HepG2 (cell line): Measurements from ENCODE around the gene TRIM31. TPM values are rescaled to one million over a fixed set of nuclear protein-coding genes. Genes with fewer than 3 reads are reported as not detected.
A peak's percentile ranks its signal among the peaks of the same experiment; 100 is the strongest.

Experiments
- ATAC-seq: fragments of 200-7000 bp; cut with Tn5 transposase; 3 replicates; pipeline ENCODE4 v1.9.1; 2020; ENCODE audit warnings: mild to moderate bottlenecking, moderate library complexity
- BruUV-seq: library from RNA; stranded (reverse); fragments of 400-500 nt; replicated peaks from 2 replicates; lab custom pipeline; 2021; lab: Mats Ljungman, UMichigan
- CTCF ChIA-PET: fragments of 300-600 bp; formaldehyde crosslinking; extraction: SDS; loops from one replicate; lab custom pipeline; 2021; ENCODE audit warnings: low total read pairs, inconsistent platforms, low intra/inter-chr PET ratio; lab: Yijun Ruan, JAX
- POLR2A ChIA-PET: fragments of 350-600 bp; sonication (Branson Sonifier 250); formaldehyde crosslinking; loops from one replicate; lab custom pipeline; 2020; ENCODE audit warnings: antibody characterized with exemption, inconsistent platforms; lab: Yijun Ruan, JAX
- DNase-seq: peaks from one replicate; pipeline ENCODE4 v3.0.0-alpha.2; 2015; ENCODE audit warnings: low spot score
- FAIRE-seq: peaks from 3 replicates; lab custom pipeline; 2011; peaks lifted over from hg19 to GRCh38; lab: Jason Lieb, UNC
- H2AFZ ChIP-seq: one replicate; pipeline ENCODE4 v1.6.1; 2011; ENCODE audit warnings: low read length, inconsistent platforms
- H3K27ac ChIP-seq: fragments of 300-600 bp; 3 replicates; pipeline ENCODE4 v1.8.0; 2011; ENCODE audit warnings: mixed run types, mild to moderate bottlenecking, mixed read lengths, low read length, inconsistent platforms; ENCODE audit not compliant: insufficient read depth; ENCODE audit errors: extremely low read length
- H3K27me3 ChIP-seq, 2 experiments: fragments of 200-600 bp in 1 of 2; 2 replicates in 1 of 2; 3 replicates in 1 of 2; pipeline versions ENCODE4 v1.6.0 to v1.8.0; 2011; ENCODE audit warnings: low read length in 2 of 2, mild to moderate bottlenecking in 2 of 2, moderate library complexity in 2 of 2, inconsistent platforms in 1 of 2; ENCODE audit not compliant: insufficient read depth in 2 of 2, control insufficient read depth in 1 of 2
- H3K36me3 ChIP-seq, 2 experiments: fragments of 200-600 bp in 1 of 2; replicated peaks in 1 of 2; 2 replicates in 1 of 2; 3 replicates in 1 of 2; pipeline versions ENCODE4 v1.5.1 to v1.8.0; 2011; ENCODE audit warnings: low read length in 2 of 2, inconsistent platforms in 1 of 2; ENCODE audit not compliant: insufficient read depth in 2 of 2, control insufficient read depth in 1 of 2
- H3K4me1 ChIP-seq: 2 replicates; pipeline ENCODE4 v1.5.1; 2012; ENCODE audit warnings: low read length, inconsistent platforms; ENCODE audit not compliant: insufficient read depth
- H3K4me2 ChIP-seq: 2 replicates; pipeline ENCODE4 v1.6.0; 2011; ENCODE audit warnings: low read depth, low read length, inconsistent platforms
- H3K4me3 ChIP-seq, 3 experiments: fragments of 200-600 bp in 1 of 3; sonication (generic), shearing (Covaris generic) in 1 of 3; replicated peaks in 1 of 3; 2 replicates each; pipeline ENCODE4 v1.5.1; 2011 to 2016; ENCODE audit warnings: low read length in 3 of 3, inconsistent platforms in 2 of 3, low read depth in 2 of 3, mild to moderate bottlenecking in 2 of 3, control low read depth in 1 of 3, mixed read lengths in 1 of 3; ENCODE audit not compliant: insufficient read depth in 1 of 3
- H3K79me2 ChIP-seq: one replicate; pipeline ENCODE4 v1.6.1; 2011; ENCODE audit warnings: low read length, inconsistent platforms; ENCODE audit not compliant: insufficient read depth
- H3K9ac ChIP-seq: 2 replicates; pipeline ENCODE4 v1.6.0; 2011; ENCODE audit warnings: mild to moderate bottlenecking, low read depth, low read length, inconsistent platforms; ENCODE audit not compliant: insufficient read depth
- H3K9me3 ChIP-seq: 2 replicates; pipeline ENCODE4 v1.5.1; 2012; ENCODE audit warnings: mild to moderate bottlenecking, low read length
- H4K20me1 ChIP-seq: 2 replicates; pipeline ENCODE4 v1.6.0; 2011; ENCODE audit warnings: inconsistent platforms, mild to moderate bottlenecking, low read length, moderate library complexity; ENCODE audit not compliant: insufficient read depth
- CEBPB ChIP-seq: IDR thresholded peaks from 2 replicates; pipeline ENCODE4 v1.6.1; 2011; ENCODE audit warnings: low read depth, low read length, improper control_type of control experiment, borderline replicate concordance
- CTCF ChIP-seq: sonication (generic); formaldehyde crosslinking; IDR thresholded peaks from 2 replicates; pipeline ENCODE4 v1.5.0; 2020; ENCODE audit warnings: mild to moderate bottlenecking, missing genetic modification reagents, moderate library complexity
- PAF1 ChIP-seq: IDR thresholded peaks from 2 replicates; pipeline ENCODE4 v1.6.1; 2016; ENCODE audit warnings: missing genetic modification reagents, missing compliant biosample characterization
- ZFX ChIP-seq: sonication (generic); formaldehyde crosslinking; IDR thresholded peaks from 2 replicates; pipeline ENCODE4 v1.4.0; 2020; ENCODE audit warnings: mild to moderate bottlenecking, low read depth, missing genetic modification reagents, moderate library complexity
- WGBS: methylation state at CpG from one replicate; pipeline ENCODE4 v1.1.6; 2017; ENCODE audit warnings: low lambda C conversion rate; 5-methylcytosine and 5-hydroxymethylcytosine counted together
- in situ Hi-C: cut with HindIII; loops from 2 replicates; pipeline ENCODE4 v1.10.0; 2017; ENCODE audit warnings: low pct_unique_long_range_greater_than_20kb; ENCODE audit not compliant: extremely low pct_ligation_motif_present
- intact Hi-C: fragments of 100-400 bp; cut with micrococcal nuclease; formaldehyde crosslinking; loops from one replicate; pipeline ENCODE4 v1.10.0; 2022; ENCODE audit not compliant: unreplicated experiment
- polyA plus RNA-seq, 8 experiments: library from polyadenylated mRNA; depleted of rRNA in 3 of 8; stranded (reverse) in 7 of 8; unstranded in 1 of 8; fragments of >200 nt; fragmentation: Illumina TruSeq in 4 of 8; extraction: Trizol in 4 of 8; gene quantifications; 2 replicates each; pipeline versions ENCODE4 v1.2.1 to v1.2.3, GENCODE V29; 2011 to 2016; ENCODE audit warnings: low read depth in 4 of 8, missing spikeins in 1 of 8, mixed read lengths in 1 of 8; ENCODE audit not compliant: insufficient read depth in 1 of 8
- total RNA-seq, 5 experiments: library from RNA; depleted of rRNA; stranded (reverse); fragments of >200 nt; fragmentation: Illumina TruSeq; extraction: Trizol; gene quantifications; 2 replicates each; pipeline ENCODE4 v1.2.3, GENCODE V29; 2016; ENCODE audit warnings: low read depth in 1 of 5
- TF ChIP-seq, protein P1 (sequence below): sonication (generic); formaldehyde crosslinking; conservative IDR thresholded peaks from 2 replicates; pipeline ENCODE4 v1.4.0; 2020; ENCODE audit warnings: missing genetic modification reagents

Gene TRIM31
- total and polyA plus RNA-seq, 2 of the 13 experiments (the other 11 are each of a cell fraction or from before 2014, with no cell fraction given) = 0.13 to 0.51 TPM

- in situ Hi-C loops (no loop called here), intact Hi-C loops (loop anchor here (1.0 kb wide), 1 partner anchor 21 kb away; no protein-coding TSS in a partner anchor)
- Histone ChIP-seq H3K36me3 (no peaks in the 10 kb centered on the region), H3K27me3 (no peaks in the 10 kb centered on the region; a peak in 1 of 5 replicates), H3K79me2 (no peaks in the 10 kb centered on the region), H3K27ac (no peak overlapping the region)
- no peak for ATAC-seq
- POLR2A ChIA-PET = interaction anchor here (0.6 kb wide), 1 partner anchor 53 kb away, joined by 3 read pairs; no protein-coding TSS in a partner anchor
- TF ChIP-seq CTCF (CRISPR knock-in tag) (0 out of 2 replicates have a peak, but pooled peaks have one; percentile 12), CEBPB (no peak)
- TF ChIP-seq, all 625 proteins: peak for 1
- H2AFZ ChIP-seq = no peak overlapping the region
- peak; percentile 47 for FAIRE-seq
- H3K4me2 ChIP-seq = no peak overlapping the region
- H3K9ac ChIP-seq = no peak overlapping the region
- H4K20me1 ChIP-seq = no peaks in the 10 kb centered on the region
- WGBS = 21% methylated on average over 3 of the region's 3 CpGs
- BruUV-seq = no TSS peak
- peaks cover 56% of the 10 kb centered on the region for H3K4me1 ChIP-seq
- no peak overlapping the region for H3K4me3 ChIP-seq
- no peaks in the 10 kb centered on the region for H3K9me3 ChIP-seq
- CTCF ChIA-PET = interaction anchor here (1.8 kb wide), 1 partner anchor 21 kb away, joined by 6 read pairs; no protein-coding TSS in a partner anchor
- no peak for DNase-seq
These were observed 36.3 kb upstream of the TRIM31 start for GRCh38 chr6:30149234-30149633.

GRCh38 chr6:30147096-30147495 is 34.2 kb upstream of the TRIM31 start:
- no peak overlapping the region for H3K4me2 ChIP-seq
- H3K9ac ChIP-seq = no peak overlapping the region
- intact Hi-C loops (no loop called here), in situ Hi-C loops (no loop called here)
- ChIA-PET CTCF (no interaction called here), POLR2A (interaction anchor here (1.1 kb wide), 1 partner anchor 13 kb away, joined by 4 read pairs; no protein-coding TSS in a partner anchor)
- H2AFZ ChIP-seq = no peak overlapping the region
- no peak for DNase-seq
- no peak for TF ChIP-seq PAF1 (CRISPR knock-in tag)
- TF ChIP-seq ZFX = 0 out of 2 replicates have a peak, but pooled peaks have one; percentile 16
- TF ChIP-seq, protein P1, sequence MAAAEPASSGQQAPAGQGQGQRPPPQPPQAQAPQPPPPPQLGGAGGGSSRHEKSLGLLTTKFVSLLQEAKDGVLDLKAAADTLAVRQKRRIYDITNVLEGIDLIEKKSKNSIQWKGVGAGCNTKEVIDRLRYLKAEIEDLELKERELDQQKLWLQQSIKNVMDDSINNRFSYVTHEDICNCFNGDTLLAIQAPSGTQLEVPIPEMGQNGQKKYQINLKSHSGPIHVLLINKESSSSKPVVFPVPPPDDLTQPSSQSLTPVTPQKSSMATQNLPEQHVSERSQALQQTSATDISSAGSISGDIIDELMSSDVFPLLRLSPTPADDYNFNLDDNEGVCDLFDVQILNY (CRISPR knock-in tag) = no peak
- no peaks in the 10 kb centered on the region; a peak in 1 of 5 replicates for H3K27me3 ChIP-seq
- H3K4me1 ChIP-seq = peaks cover 44% of the 10 kb centered on the region
- H3K36me3 ChIP-seq = no peaks in the 10 kb centered on the region
- no peaks in the 10 kb centered on the region for H3K79me2 ChIP-seq
- BruUV-seq = no TSS peak
- no peak overlapping the region for H3K4me3 ChIP-seq
- no peaks in the 10 kb centered on the region for H3K9me3 ChIP-seq
- no peaks in the 10 kb centered on the region for H4K20me1 ChIP-seq
- FAIRE-seq = no peak
- 65% methylated on average over 3 of the region's 3 CpGs for WGBS
- H3K27ac ChIP-seq = no peak overlapping the region
- peak; percentile 30 for ATAC-seq
